GM12801 (cell line): ENCODE results near the gene ZNF319.

ENCODE experiments used
- CTCF ChIP-seq: IDR thresholded peaks from one replicate; pipeline ENCODE4 v1.5.1; 2011; ENCODE audit warnings: control low read depth; ENCODE audit not compliant: insufficient read length; ENCODE audit errors: extremely low read depth

ZNF319 gene

DNA sequence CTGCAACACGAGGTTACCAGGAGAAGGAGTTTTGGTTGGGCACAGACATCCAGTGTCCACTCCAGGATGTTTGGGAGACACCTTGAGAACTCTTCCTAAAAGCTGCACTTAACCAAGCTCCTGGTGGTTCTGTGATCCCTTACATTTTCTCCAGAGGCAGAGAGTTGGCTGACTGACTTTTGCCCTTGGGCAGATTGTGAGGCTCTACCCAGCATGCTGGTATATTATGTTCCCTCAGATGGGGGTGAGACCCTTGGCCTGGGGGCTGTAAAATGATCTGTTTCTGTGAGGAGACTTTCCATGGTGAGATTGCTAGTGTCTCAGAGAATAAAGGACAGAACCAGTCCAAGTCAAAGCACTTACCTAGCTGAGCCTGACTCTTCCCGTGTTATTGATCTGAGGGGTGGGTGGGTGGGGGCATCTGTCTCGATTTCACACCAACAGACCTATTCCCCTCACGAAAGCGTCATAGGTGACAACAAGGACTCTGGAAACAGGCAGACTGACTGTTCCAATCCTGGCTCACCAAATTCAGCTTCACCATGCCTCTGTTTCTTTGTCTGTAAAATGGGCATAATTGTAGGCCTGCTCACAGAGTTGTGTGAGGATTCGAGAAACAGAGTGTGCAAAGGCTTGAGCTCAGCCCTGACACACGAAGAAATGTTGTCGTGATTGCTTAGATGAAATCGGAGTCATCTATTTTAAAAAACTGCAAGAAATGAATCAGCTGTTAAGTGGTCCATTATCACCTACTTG, 12.9 kb upstream of the ZNF319 start:
- no peak for TF ChIP-seq CTCF

DNA sequence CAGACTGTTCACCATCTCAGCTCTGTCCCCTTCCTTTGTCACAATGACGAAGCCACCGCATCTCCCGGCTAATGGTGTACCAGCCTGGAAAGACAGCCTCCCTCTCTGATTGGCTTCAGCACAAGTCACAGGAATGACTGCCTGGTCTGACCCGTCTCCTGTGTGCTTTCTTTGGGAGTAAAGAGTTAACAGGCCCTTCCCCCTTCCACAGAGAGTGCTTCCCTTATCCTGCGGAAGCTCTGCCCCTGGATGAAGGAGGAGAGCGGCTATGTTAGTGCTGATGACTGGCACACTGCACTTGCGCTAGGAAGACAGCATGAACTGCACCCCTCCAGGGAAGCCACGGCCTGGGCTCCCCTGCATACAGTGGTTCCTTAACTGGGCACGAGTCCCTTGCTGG, 12.0 kb upstream of the ZNF319 start:
- TF ChIP-seq CTCF = no peak

DNA sequence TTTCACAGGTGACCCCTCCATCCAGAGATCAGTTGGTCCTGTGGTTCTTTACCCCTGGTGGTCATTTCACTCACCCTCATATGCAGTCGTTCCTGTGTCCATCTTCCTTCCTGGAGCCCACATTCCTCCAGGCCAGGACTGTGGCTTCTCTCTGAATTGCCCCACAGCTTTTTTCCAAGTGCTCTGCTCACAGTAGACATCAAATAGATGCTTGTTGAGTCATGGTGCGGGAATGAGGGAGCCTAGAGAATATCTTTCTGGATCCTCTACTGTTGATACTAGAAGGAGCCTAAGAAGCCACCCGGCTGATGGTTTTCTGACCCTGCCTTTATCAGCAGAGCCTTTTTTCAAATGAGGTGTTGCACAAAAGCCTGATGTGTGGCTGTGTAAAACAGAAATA, 11.2 kb upstream of the ZNF319 start:
- TF ChIP-seq CTCF = no peak

GRCh38 chr16:58010886-58011285, 10.4 kb upstream of the ZNF319 start:
- TF ChIP-seq CTCF = no peak

DNA sequence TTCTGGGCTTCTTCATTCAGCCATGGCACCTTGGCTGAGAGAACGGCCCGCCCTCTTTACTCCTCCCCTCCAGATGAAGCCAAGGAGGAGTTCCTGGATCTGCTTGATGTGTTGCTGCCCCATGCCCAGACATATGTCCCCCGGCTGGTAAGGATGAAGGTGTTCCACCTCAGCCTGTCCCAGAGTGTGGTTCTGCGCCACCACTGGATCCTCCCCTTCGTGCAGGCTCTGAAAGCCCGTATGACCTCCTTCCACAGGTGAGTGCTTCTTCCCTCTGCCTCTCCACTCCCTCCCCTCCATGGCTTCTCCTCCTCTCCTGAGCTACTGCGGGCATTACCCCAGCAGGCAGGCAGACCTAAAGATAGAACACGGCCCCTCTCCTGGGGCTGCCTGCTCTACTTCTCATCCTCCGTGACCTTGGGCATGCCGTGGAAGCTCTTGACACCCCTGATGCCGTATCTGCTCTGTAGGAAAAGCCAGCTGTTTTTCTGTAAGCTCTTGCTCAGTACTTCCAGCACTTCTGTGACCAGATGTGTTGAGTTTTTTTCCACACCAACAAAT, 9.5 kb upstream of the ZNF319 start:
- no peak for TF ChIP-seq CTCF

DNA sequence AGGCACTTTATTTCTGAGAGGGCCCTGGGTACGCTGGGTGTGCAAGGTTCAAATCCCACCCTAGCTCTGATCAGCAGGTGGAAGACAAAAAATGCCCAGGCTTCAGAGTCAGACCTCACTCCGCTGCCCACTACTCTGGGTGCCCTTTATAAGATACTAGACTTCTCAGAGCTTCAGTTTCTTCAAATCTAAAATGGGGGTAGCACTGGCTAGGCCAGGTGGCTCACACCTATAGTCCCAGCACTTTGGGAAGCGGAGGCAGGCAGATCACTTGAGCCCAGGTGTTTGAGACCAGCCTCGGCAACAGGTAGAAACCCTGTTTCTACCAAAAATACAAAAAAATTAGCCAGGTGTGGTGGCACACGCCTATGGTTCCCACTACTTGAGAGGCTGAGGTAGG, 2.5 kb upstream of the ZNF319 start:
- TF ChIP-seq CTCF = no peak

DNA sequence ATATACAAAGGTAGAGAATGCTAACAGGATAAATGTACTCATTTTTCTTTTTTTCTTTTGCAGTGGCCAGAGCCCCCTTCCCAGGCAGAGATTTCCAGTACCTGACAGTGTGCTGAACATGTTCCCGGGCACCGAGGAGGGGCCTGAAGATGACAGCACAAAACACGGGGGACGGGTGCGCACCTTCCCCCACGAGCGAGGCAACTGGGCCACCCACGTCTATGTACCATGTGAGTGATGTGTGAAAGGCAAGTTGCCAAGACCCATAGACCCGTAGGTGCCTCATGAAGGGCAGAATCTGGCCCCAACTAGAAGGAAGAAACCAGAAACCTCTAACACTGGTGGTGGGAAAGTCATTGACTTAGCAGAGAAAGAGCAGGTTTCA, 1.9 kb upstream of the ZNF319 start:
- TF ChIP-seq CTCF = no peak
